Stimulated activated naive CD8-positive, alpha-beta T cell treated with anti-CD3 and anti-CD28 coated beads, Interleukin-15, Interleukin-2, amounts not matched to agents 100 U/mL and 50 U/mL, for 24 hours (primary cell): ENCODE data around the gene C11orf58.

Experiments
- ATAC-seq: fragments of 150-1000 bp; cut with Tn5 transposase; one replicate; pipeline ENCODE4 v1.10.0; 2021
- DNase-seq: peaks from one replicate; pipeline ENCODE4 v3.0.0; 2021

Gene C11orf58

GRCh38 chr11:16804104-16804947 lies 65.9 kb downstream of the C11orf58 start:
- ATAC-seq, result no peak
- no peak for DNase-seq

GRCh38 chr11:16805938-16806337 lies 67.5 kb downstream of the C11orf58 start:
- DNase-seq (no peak), ATAC-seq (no peak)

GRCh38 chr11:16806791-16807190 lies 68.3 kb downstream of the C11orf58 start:
- no peak for ATAC-seq
- DNase-seq, result no peak

- no peak for DNase-seq
- no peak for ATAC-seq
These were observed 68.9 kb downstream of the C11orf58 start for GRCh38 chr11:16807306-16807705.
